ENCODE results near the gene PPFIBP1.

DNA sequence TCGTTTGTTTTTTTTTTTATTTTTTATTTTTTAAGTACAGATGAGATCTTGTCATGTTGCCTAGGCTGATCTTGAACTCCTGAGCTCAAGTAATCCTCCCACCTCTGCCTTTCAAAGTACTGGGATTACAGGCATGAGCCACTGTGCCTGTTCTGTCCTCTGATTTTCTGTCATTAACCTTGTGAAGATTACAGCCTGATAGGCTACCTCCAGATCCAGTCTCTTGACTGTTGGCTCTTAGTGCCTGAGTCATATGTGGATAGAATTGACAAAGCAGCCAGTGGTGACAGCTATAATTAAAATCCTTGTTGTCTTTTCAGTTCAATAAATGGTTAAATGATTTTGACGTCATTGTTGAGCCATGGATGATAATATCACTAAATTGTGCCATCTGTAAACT lies 151.0 kb downstream of the PPFIBP1 start:
- TF ChIP-seq, protein P1, sequence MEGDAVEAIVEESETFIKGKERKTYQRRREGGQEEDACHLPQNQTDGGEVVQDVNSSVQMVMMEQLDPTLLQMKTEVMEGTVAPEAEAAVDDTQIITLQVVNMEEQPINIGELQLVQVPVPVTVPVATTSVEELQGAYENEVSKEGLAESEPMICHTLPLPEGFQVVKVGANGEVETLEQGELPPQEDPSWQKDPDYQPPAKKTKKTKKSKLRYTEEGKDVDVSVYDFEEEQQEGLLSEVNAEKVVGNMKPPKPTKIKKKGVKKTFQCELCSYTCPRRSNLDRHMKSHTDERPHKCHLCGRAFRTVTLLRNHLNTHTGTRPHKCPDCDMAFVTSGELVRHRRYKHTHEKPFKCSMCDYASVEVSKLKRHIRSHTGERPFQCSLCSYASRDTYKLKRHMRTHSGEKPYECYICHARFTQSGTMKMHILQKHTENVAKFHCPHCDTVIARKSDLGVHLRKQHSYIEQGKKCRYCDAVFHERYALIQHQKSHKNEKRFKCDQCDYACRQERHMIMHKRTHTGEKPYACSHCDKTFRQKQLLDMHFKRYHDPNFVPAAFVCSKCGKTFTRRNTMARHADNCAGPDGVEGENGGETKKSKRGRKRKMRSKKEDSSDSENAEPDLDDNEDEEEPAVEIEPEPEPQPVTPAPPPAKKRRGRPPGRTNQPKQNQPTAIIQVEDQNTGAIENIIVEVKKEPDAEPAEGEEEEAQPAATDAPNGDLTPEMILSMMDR (optimal IDR thresholded peaks at IDR 0.05 in 1 of 3, IDR thresholded peaks at IDR 0.05 in 1 of 3, conservative IDR thresholded peaks at IDR 0.05 in 1 of 3; ENCODE audit: extremely low read depth in 1 of 3, insufficient read depth in 2 of 3, low read length in 3 of 3), result no peak
- no peak for TF ChIP-seq EZH2 (IDR thresholded peaks at IDR 0.05; ENCODE audit: low read length)
